K562 (cell line): ENCODE results near the gene SELENOI. TPM values are rescaled to one million over a fixed set of nuclear protein-coding genes. Genes with fewer than 3 reads are reported as not detected.

ENCODE experiments used
- ARID3A ChIP-seq: IDR thresholded peaks from 2 replicates; pipeline ENCODE4 v1.6.1; 2012; ENCODE audit warnings: low read depth, low read length, improper control_type of control experiment, borderline replicate concordance
- ARNT ChIP-seq, 2 experiments: fragments of 450-650 bp; IDR thresholded peaks; 2 replicates each; pipeline ENCODE4 v1.6.1; 2016; ENCODE audit warnings: mild to moderate bottlenecking in 1 of 2
- CEBPG ChIP-seq, 3 experiments: fragments of 200-800 bp in 1 of 3; sonication (Bioruptor generic) in 1 of 3; sonication (generic) in 1 of 3; formaldehyde crosslinking in 1 of 3; IDR thresholded peaks in 2 of 3; conservative IDR thresholded peaks in 1 of 3; 2 replicates each; pipeline versions ENCODE4 v1.6.1 to v1.8.0; 2016 to 2022; ENCODE audit warnings: missing compliant biosample characterization in 2 of 3, missing genetic modification characterization in 2 of 3, mild to moderate bottlenecking in 1 of 3, missing genetic modification reagents in 1 of 3
- EZH2 ChIP-seq: IDR thresholded peaks from 2 replicates; pipeline ENCODE4 v1.6.1; 2012; ENCODE audit warnings: low read depth, mild to moderate bottlenecking, inconsistent platforms, low read length, borderline replicate concordance
- HDAC1 ChIP-seq, 2 experiments: fragments of 450-650 bp; IDR thresholded peaks; 2 replicates each; pipeline ENCODE4 v1.6.1; 2016 to 2017; ENCODE audit warnings: inconsistent platforms in 1 of 2, mild to moderate bottlenecking in 1 of 2, moderate library complexity in 1 of 2
- HDAC6 ChIP-seq: IDR thresholded peaks from 2 replicates; pipeline ENCODE4 v1.6.1; 2012; ENCODE audit warnings: low read depth, mild to moderate bottlenecking, control low read depth, inconsistent platforms, low read length, moderate library complexity
- LCOR ChIP-seq: sonication (generic); formaldehyde crosslinking; IDR thresholded peaks from 2 replicates; pipeline ENCODE4 v1.8.0; 2022; ENCODE audit warnings: mild to moderate bottlenecking, missing genetic modification reagents
- MEIS2 ChIP-seq: fragments of 450-650 bp; IDR thresholded peaks from 2 replicates; pipeline ENCODE4 v1.6.1; 2014; ENCODE audit warnings: mild to moderate bottlenecking; ENCODE audit not compliant: partially characterized antibody
- MYC ChIP-seq, 2 experiments: fragments of 250-450 bp in 1 of 2; sonication (Bioruptor Pico) in 1 of 2; IDR thresholded peaks; 2 replicates each; pipeline versions ENCODE4 v1.5.1 to v1.6.1; 2012 to 2021; ENCODE audit warnings: low read depth in 2 of 2, borderline replicate concordance in 1 of 2, improper control_type of control experiment in 1 of 2, low read length in 1 of 2, mild to moderate bottlenecking in 1 of 2, moderate library complexity in 1 of 2
- NFIC ChIP-seq: fragments of 450-650 bp; IDR thresholded peaks from 2 replicates; pipeline ENCODE4 v1.6.1; 2017; ENCODE audit warnings: mild to moderate bottlenecking, inconsistent platforms
- POLR2B ChIP-seq: fragments of 450-650 bp; IDR thresholded peaks from 2 replicates; pipeline ENCODE4 v1.6.1; 2018; ENCODE audit warnings: low read depth; ENCODE audit not compliant: partially characterized antibody
- RB1 ChIP-seq: fragments of 450-650 bp; IDR thresholded peaks from 2 replicates; pipeline ENCODE4 v1.6.1; 2017; ENCODE audit warnings: low read depth, mild to moderate bottlenecking
- TEAD4 ChIP-seq, 2 experiments: sonication (generic) in 1 of 2; formaldehyde crosslinking in 1 of 2; IDR thresholded peaks; 2 replicates each; pipeline versions ENCODE4 v1.6.1 to v1.8.0; 2012 to 2022; ENCODE audit warnings: borderline replicate concordance in 1 of 2, inconsistent platforms in 1 of 2, low read length in 1 of 2, mild to moderate bottlenecking in 1 of 2, missing genetic modification reagents in 1 of 2
- TRIM24 ChIP-seq, 2 experiments: fragments of 450-650 bp; IDR thresholded peaks; 2 replicates each; pipeline ENCODE4 v1.6.1; 2016
- ZHX1 ChIP-seq: fragments of 150-350 bp; conservative IDR thresholded peaks from 2 replicates; pipeline ENCODE4 v1.6.1; 2014; ENCODE audit warnings: low read length
- ZNF224 ChIP-seq: sonication (generic); formaldehyde crosslinking; IDR thresholded peaks from 2 replicates; pipeline ENCODE4 v1.8.0; 2022; ENCODE audit warnings: mild to moderate bottlenecking, missing genetic modification reagents
- ZNF316 ChIP-seq: fragments of 450-650 bp; IDR thresholded peaks from 2 replicates; pipeline ENCODE4 v1.6.1; 2016
- ZNF592 ChIP-seq: fragments of 450-650 bp; IDR thresholded peaks from 2 replicates; pipeline ENCODE4 v1.6.1; 2017; ENCODE audit warnings: antibody characterized with exemption, mild to moderate bottlenecking
- polyA plus RNA-seq, 8 experiments: library from polyadenylated mRNA; depleted of rRNA in 4 of 8; stranded (reverse) in 5 of 8; unstranded in 3 of 8; fragments of >200 nt; fragmentation: Nextera tagmentation in 2 of 8; fragmentation: Illumina TruSeq in 1 of 8; extraction: Ambion mirVana in 2 of 8; extraction: Trizol in 1 of 8; gene quantifications; 2 replicates each; pipeline versions ENCODE4 v1.2.1 to v1.2.3, GENCODE V29; 2011 to 2014; ENCODE audit warnings: inconsistent platforms in 1 of 8, missing spikeins in 1 of 8
- total RNA-seq, 7 experiments: library from RNA; depleted of rRNA in 6 of 7; stranded (reverse); fragments of >200 nt in 6 of 7; fragmentation: Illumina TruSeq in 2 of 7; extraction: Trizol in 2 of 7; gene quantifications; 2 replicates each; pipeline versions ENCODE4 v1.2.1 to v1.2.3, GENCODE V29; 2011 to 2021; ENCODE audit warnings: low replicate concordance in 1 of 7

Gene SELENOI
- total and polyA plus RNA-seq, 9 of the 15 experiments (the other 6 are each of a cell fraction or from before 2014, with no cell fraction given), result 9.6 to 46.9 (median 24.4) TPM

- TF ChIP-seq NFIC (peak; percentile 5; the same call in 1 of the 2 replicates), HDAC1 (IDR thresholded peaks at IDR 0.05) (peak in 1 of 2 experiments; percentile 47; a peak in 2 of 4 replicates), EZH2 (no peak), LCOR (CRISPR knock-in tag) (peak; percentile 58; the same call in 1 of the 2 replicates), HDAC6 (no peak), POLR2B (peak; percentile 87), TEAD4 (IDR thresholded peaks at IDR 0.05; ENCODE audit: low read length) (peak; percentile 62; the same call in 1 of the 2 replicates), TEAD4 (CRISPR knock-in tag; IDR thresholded peaks at IDR 0.05; ENCODE audit: borderline replicate concordance) (no peak), RB1 (peak; percentile 42; the same call in 1 of the 2 replicates), ARID3A (0 out of 2 replicates have a peak, but pooled peaks have one; percentile 51), ZHX1 (no peak), ZNF592 (peak; percentile 76), CEBPG (CRISPR knock-in tag; IDR thresholded peaks at IDR 0.05) (peak; percentile 90), CEBPG (tag; conservative IDR thresholded peaks at IDR 0.05 in 1 of 2, IDR thresholded peaks at IDR 0.05 in 1 of 2) (peak; percentile 87 to 95), MEIS2 (no peak), ZNF224 (CRISPR knock-in tag) (no peak), ARNT (IDR thresholded peaks at IDR 0.05) (peak; percentile 54 to 56; a peak in 3 of 4 replicates), ZNF316 (peak; percentile 98), TRIM24 (IDR thresholded peaks at IDR 0.05) (peak; percentile 30 to 73; a peak in 3 of 4 replicates), MYC (IDR thresholded peaks at IDR 0.05; ENCODE audit: low read depth, low read length) (peak; percentile 69), MYC (CRISPR knock-in tag; IDR thresholded peaks at IDR 0.05; ENCODE audit: borderline replicate concordance, low read depth) (no peak)
These were observed 66.2 kb downstream of the SELENOI start (continued) for GRCh38 chr2:26412091-26412673.
